ENCODE results near the gene SBNO2. TPM values are rescaled to one million over a fixed set of nuclear protein-coding genes. Genes with fewer than 3 reads are reported as not detected.
A peak's percentile ranks its signal among the peaks of the same experiment; 100 is the strongest.

SBNO2 gene
- polyA plus RNA-seq, 1 of the 3 experiments (the other 2 are of a cell fraction), result 18.3 TPM

- POLR2A ChIA-PET, result interaction anchor here (0.5 to 1.1 kb wide), 6 partner anchors 10 to 194 kb away, joined by 3 to 5 read pairs (median 4); partner anchors contain the start of genes CIRBP and RNU6-9
- peak overlapping the region; percentile 89 for H3K4me2 ChIP-seq
- peak overlapping the region; percentile 53 to 71 for H3K4me3 ChIP-seq (ENCODE audit: low read depth in 2 of 2, low read length in 1 of 2)
- 7% methylated on average over 6 of the region's 54 CpGs for WGBS (ENCODE audit: low lambda C conversion rate)
- H3K9ac ChIP-seq, result peak overlapping the region; percentile 41; the same call in 1 of the 2 replicates
- no peaks in the 10 kb centered on the region for H3K36me3 ChIP-seq (replicated peaks in 1 of 2; ENCODE audit: control insufficient read depth in 1 of 2, insufficient read depth in 2 of 2, low read length in 1 of 2)
- H3K4me1 ChIP-seq (ENCODE audit: control insufficient read depth in 1 of 2, insufficient read depth in 2 of 2, low read depth in 1 of 2, low read length in 1 of 2), result peaks cover 0 to 10% of the 10 kb centered on the region in 2 experiments; a peak in 1 of 4 replicates
- peaks cover 18% of the 10 kb centered on the region for H3F3A ChIP-seq (replicated peaks; ENCODE audit: insufficient read depth)
- H3K9me3 ChIP-seq, result no peaks in the 10 kb centered on the region
- peak overlapping the region in 1 of 2 experiments; percentile 84; a peak in 2 of 4 replicates for H3K27ac ChIP-seq (ENCODE audit: low read depth in 2 of 2, low read length in 1 of 2)
- peak overlapping the region; percentile 97; the same call in 1 of the 2 replicates for H2AFZ ChIP-seq (ENCODE audit: low read depth)
- no peaks in the 10 kb centered on the region for H3K9me2 ChIP-seq
- CTCF ChIA-PET, result interaction anchor here (0.6 to 3.3 kb wide), 3 partner anchors 10 to 169 kb away, joined by 3 to 13 read pairs (median 8); no protein-coding TSS in a partner anchor
- H3K27me3 ChIP-seq (ENCODE audit: insufficient read depth), result peaks cover 13% of the 10 kb centered on the region
- peak; percentile 100 for DNase-seq
- H3K79me2 ChIP-seq (ENCODE audit: insufficient read depth), result no peaks in the 10 kb centered on the region
- H4K20me1 ChIP-seq (ENCODE audit: insufficient read depth), result no peaks in the 10 kb centered on the region
- 0 out of 2 replicates have a peak, but pooled peaks have one; percentile 20 for TF ChIP-seq FOXJ3 (CRISPR knock-in tag; IDR thresholded peaks at IDR 0.05)
- no peak for TF ChIP-seq JUND (IDR thresholded peaks at IDR 0.05)
- no peak for TF ChIP-seq IRF3 (IDR thresholded peaks at IDR 0.05; ENCODE audit: low read depth, low read length)
- no peak for TF ChIP-seq EZH2phosphoT487 (IDR thresholded peaks at IDR 0.05; ENCODE audit: borderline replicate concordance, low read depth)
- TF ChIP-seq, protein P1, sequence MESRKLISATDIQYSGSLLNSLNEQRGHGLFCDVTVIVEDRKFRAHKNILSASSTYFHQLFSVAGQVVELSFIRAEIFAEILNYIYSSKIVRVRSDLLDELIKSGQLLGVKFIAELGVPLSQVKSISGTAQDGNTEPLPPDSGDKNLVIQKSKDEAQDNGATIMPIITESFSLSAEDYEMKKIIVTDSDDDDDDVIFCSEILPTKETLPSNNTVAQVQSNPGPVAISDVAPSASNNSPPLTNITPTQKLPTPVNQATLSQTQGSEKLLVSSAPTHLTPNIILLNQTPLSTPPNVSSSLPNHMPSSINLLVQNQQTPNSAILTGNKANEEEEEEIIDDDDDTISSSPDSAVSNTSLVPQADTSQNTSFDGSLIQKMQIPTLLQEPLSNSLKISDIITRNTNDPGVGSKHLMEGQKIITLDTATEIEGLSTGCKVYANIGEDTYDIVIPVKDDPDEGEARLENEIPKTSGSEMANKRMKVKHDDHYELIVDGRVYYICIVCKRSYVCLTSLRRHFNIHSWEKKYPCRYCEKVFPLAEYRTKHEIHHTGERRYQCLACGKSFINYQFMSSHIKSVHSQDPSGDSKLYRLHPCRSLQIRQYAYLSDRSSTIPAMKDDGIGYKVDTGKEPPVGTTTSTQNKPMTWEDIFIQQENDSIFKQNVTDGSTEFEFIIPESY (IDR thresholded peaks at IDR 0.05; ENCODE audit: borderline replicate concordance, low read depth), result no peak
- TF ChIP-seq, protein P2, sequence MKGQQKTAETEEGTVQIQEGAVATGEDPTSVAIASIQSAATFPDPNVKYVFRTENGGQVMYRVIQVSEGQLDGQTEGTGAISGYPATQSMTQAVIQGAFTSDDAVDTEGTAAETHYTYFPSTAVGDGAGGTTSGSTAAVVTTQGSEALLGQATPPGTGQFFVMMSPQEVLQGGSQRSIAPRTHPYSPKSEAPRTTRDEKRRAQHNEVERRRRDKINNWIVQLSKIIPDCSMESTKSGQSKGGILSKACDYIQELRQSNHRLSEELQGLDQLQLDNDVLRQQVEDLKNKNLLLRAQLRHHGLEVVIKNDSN (IDR thresholded peaks at IDR 0.05; ENCODE audit: borderline replicate concordance, low read depth), result no peak
- TF ChIP-seq GATA2 (CRISPR knock-in tag; IDR thresholded peaks at IDR 0.05), result no peak
- no peak for TF ChIP-seq MXI1 (IDR thresholded peaks at IDR 0.05; ENCODE audit: low read depth, low read length)
- TF ChIP-seq, protein P3, sequence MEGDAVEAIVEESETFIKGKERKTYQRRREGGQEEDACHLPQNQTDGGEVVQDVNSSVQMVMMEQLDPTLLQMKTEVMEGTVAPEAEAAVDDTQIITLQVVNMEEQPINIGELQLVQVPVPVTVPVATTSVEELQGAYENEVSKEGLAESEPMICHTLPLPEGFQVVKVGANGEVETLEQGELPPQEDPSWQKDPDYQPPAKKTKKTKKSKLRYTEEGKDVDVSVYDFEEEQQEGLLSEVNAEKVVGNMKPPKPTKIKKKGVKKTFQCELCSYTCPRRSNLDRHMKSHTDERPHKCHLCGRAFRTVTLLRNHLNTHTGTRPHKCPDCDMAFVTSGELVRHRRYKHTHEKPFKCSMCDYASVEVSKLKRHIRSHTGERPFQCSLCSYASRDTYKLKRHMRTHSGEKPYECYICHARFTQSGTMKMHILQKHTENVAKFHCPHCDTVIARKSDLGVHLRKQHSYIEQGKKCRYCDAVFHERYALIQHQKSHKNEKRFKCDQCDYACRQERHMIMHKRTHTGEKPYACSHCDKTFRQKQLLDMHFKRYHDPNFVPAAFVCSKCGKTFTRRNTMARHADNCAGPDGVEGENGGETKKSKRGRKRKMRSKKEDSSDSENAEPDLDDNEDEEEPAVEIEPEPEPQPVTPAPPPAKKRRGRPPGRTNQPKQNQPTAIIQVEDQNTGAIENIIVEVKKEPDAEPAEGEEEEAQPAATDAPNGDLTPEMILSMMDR (IDR thresholded peaks at IDR 0.05), result no peak
- TF ChIP-seq, protein P4, sequence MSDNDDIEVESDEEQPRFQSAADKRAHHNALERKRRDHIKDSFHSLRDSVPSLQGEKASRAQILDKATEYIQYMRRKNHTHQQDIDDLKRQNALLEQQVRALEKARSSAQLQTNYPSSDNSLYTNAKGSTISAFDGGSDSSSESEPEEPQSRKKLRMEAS (IDR thresholded peaks at IDR 0.05; ENCODE audit: low read depth), result 0 out of 2 replicates have a peak, but pooled peaks have one; percentile 26
- TF ChIP-seq ELF1 (IDR thresholded peaks at IDR 0.05), result no peak
- TF ChIP-seq USF2 (IDR thresholded peaks at IDR 0.05; ENCODE audit: borderline replicate concordance, low read depth, low read length), result no peak
- TF ChIP-seq GABPA (IDR thresholded peaks at IDR 0.05; ENCODE audit: low read depth), result 0 out of 2 replicates have a peak, but pooled peaks have one; percentile 17
- no peak for TF ChIP-seq YY1 (IDR thresholded peaks at IDR 0.05; ENCODE audit: low read depth)
- TF ChIP-seq EP300 (IDR thresholded peaks at IDR 0.05; ENCODE audit: borderline replicate concordance in 1 of 2, low read depth in 1 of 2, low read length in 1 of 2), result no peak
- no peak for TF ChIP-seq FOSL2 (IDR thresholded peaks at IDR 0.05; ENCODE audit: borderline replicate concordance, low read depth)
- TF ChIP-seq POLR2AphosphoS5 (IDR thresholded peaks at IDR 0.05; ENCODE audit: low read depth, low read length), result peak; percentile 89
- TF ChIP-seq CHD2 (IDR thresholded peaks at IDR 0.05; ENCODE audit: low read length, partially characterized antibody), result no peak
- TF ChIP-seq MEF2A (IDR thresholded peaks at IDR 0.05; ENCODE audit: borderline replicate concordance, low read depth), result no peak
- TF ChIP-seq RCOR1 (IDR thresholded peaks at IDR 0.05; ENCODE audit: low read length), result no peak
- no peak for TF ChIP-seq TEAD4 (IDR thresholded peaks at IDR 0.05; ENCODE audit: borderline replicate concordance, insufficient read depth)
- TF ChIP-seq SIN3A (IDR thresholded peaks at IDR 0.05; ENCODE audit: borderline replicate concordance, low read depth, low read length), result peak; percentile 35; the same call in 1 of the 2 replicates
- peak; percentile 74; the same call in 1 of the 2 replicates for TF ChIP-seq NFIC (IDR thresholded peaks at IDR 0.05; ENCODE audit: borderline replicate concordance)
Measured at GRCh38 chr19:1074544-1075283, 99.4 kb downstream of the SBNO2 start.

Measured in SK-N-SH (cell line).